KOPT-K1 (cell line): Measurements from ENCODE around the gene ARL15.

ENCODE experiments used
- H3K27ac ChIP-seq: fragments of 200-600 bp; sonication (generic); 2 replicates; pipeline ENCODE4 v1.5.1; 2016; ENCODE audit warnings: antibody characterized with exemption, mild to moderate bottlenecking, low read depth, low read length; ENCODE audit not compliant: poor library complexity, severe bottlenecking
- H3K36me3 ChIP-seq: fragments of 200-600 bp; sonication (generic); 2 replicates; pipeline ENCODE4 v1.5.1; 2017; ENCODE audit warnings: antibody characterized with exemption, mild to moderate bottlenecking, low read length, moderate library complexity; ENCODE audit not compliant: insufficient read depth
- H3K9me3 ChIP-seq: fragments of 200-600 bp; sonication (generic); 2 replicates; pipeline ENCODE4 v1.5.1; 2017; ENCODE audit warnings: antibody characterized with exemption, low read length, mild to moderate bottlenecking; ENCODE audit not compliant: insufficient read depth, poor library complexity, severe bottlenecking

The ARL15 gene

GRCh38 chr5:54224103-54224826, 86.1 kb downstream of the ARL15 start:
- Histone ChIP-seq H3K27ac (no peak overlapping the region), H3K9me3 (no peaks in the 10 kb centered on the region), H3K36me3 (no peaks in the 10 kb centered on the region)

- Histone ChIP-seq H3K9me3 (no peaks in the 10 kb centered on the region), H3K27ac (no peak overlapping the region), H3K36me3 (no peaks in the 10 kb centered on the region)
Observed at GRCh38 chr5:54222336-54222735, 88.0 kb downstream of the ARL15 start.

DNA sequence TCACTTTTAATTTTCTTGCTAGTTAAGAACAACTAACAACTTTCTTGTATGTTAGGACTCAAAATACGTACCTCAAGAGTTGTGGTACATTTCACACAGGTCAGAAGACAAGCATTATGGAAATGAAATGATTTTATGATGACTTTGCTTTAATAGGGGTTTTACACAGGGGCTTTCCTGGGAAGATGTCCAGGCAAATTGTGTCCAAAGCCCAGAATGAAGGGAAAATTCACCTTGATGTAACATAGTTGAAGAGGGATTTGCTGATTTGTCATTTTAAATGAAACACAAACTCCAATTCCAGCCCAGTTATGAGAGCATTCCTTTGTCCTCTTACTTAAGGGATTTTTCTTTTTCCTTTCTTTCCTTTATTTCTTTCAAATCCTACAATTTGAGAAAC, 89.2 kb downstream of the ARL15 start:
- Histone ChIP-seq H3K9me3 (no peaks in the 10 kb centered on the region), H3K36me3 (no peaks in the 10 kb centered on the region)

GRCh38 chr5:54220230-54221040, 89.9 kb downstream of the ARL15 start:
- Histone ChIP-seq H3K27ac (no peak overlapping the region), H3K9me3 (no peaks in the 10 kb centered on the region), H3K36me3 (no peaks in the 10 kb centered on the region)

More for the DNA sequence above, 89.2 kb downstream of the ARL15 start:
- no peak overlapping the region for H3K27ac ChIP-seq

DNA sequence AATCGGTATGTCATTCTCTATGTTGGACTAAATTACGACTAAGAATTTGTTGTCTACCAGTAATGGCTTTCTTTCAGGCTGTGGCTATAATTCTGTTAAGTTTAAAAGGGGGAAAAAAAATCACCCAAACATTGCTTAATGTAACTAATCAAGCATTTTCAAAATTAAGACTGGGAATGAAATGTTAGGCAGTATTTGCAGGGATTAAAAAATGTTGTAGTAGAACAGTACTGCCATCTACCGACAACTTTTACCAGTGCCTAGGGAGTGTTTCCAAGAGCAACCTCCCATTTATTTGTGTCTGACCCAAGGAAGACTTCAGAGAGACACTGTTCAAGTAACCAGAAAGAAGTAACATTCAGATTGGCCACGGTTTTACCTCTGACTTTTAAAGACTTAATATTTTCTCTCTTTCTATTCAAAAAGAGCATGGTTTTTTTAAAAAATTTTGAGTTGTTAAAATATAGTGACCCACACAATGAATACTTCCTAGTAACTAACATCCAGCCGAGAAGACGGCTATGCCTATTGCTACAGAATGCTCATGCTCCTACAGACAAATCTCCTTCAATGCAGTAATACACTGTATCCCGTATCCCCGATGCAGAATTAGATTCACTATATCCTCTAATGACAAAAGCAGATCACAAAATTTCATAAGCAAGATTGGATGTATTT, 92.4 kb downstream of the ARL15 start:
- Histone ChIP-seq H3K27ac (no peak overlapping the region), H3K36me3 (no peaks in the 10 kb centered on the region), H3K9me3 (no peaks in the 10 kb centered on the region)

DNA sequence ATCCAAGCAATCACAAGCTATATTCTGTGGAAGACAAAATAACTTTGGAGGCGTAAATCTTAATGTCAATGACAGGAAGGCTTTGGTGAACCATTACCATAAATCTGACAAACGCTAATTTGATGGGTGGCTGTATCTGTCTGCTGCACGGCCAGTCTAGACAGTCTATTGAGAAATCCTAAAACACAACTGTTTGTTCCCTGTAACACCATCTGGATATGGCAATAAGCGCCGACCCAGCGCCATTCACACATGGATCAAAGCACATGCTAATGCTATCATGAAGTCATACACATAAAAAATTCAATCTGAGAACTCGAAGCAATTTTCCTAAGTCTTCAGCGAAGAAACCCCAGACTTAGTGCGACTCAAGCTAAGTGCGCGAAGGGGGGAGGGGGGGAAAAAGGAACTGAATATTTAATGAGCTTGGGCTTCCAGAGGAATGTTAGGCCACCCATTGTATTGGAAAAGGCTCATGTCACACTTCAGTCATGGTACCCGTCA, 95.1 kb downstream of the ARL15 start:
- H3K36me3 ChIP-seq = no peaks in the 10 kb centered on the region
- H3K27ac ChIP-seq = no peak overlapping the region
- no peaks in the 10 kb centered on the region for H3K9me3 ChIP-seq

DNA sequence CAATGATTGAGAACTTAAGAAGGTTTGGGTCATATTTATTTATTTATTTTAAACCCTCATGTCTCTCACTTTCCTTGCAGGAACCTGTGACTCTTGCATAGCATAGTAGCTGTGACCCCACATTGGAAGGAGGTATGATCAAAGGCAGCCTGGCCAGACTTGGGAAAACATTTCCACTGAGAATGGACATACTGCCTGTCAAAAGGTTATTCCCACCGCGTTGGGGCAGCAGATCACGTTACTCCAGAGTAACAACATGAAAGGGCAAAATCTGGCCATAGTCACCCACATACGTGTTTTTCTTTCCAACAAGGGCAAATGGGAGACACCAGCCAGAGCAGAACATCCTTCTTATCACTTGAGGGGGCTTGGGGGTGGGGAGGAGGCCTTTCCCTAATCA, 95.7 kb downstream of the ARL15 start:
- H3K27ac ChIP-seq = no peak overlapping the region
- no peaks in the 10 kb centered on the region for H3K36me3 ChIP-seq
- H3K9me3 ChIP-seq = no peaks in the 10 kb centered on the region

- no peaks in the 10 kb centered on the region for H3K9me3 ChIP-seq
- no peak overlapping the region for H3K27ac ChIP-seq
- H3K36me3 ChIP-seq = no peaks in the 10 kb centered on the region
Observed at GRCh38 chr5:54212331-54212730, 98.0 kb downstream of the ARL15 start.

DNA sequence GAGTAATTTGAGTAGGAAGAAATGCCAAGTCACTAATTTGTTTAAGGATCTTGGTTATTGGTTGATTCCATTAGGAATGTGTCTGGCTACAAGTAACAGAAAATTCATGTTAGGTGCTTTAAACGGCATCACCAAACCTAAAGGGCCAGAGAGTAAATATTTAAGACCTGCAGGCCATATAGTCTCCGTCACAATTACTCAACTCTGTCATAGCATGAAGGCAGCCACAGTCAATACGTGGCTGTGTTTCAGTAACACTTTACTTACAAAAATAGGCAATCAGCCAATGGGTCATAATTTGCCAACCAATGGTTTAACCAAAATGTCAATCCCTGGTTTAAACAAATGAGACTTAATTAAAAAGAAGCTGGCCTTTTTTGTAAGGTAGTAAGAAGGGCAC, 98.5 kb downstream of the ARL15 start:
- H3K36me3 ChIP-seq = no peaks in the 10 kb centered on the region
- no peak overlapping the region for H3K27ac ChIP-seq
- H3K9me3 ChIP-seq = no peaks in the 10 kb centered on the region

DNA sequence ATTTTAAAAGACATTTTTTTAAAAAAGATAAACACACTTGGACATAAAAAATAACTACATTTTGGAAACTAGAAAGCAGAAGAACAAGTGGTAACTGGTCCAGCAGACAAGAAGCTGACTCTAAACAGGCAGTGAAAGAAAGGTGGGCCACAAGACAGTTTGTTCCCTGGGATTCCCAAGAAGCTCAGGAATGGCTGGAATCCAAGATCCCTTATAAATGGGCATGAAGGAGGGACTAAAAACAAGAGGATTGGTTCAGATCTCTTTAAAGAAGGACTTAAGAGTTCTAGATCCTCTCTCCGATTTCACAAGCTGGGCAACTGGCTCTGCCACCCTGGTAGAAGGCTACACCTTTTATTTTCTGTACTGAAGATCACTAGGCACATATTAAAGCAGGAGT, 102.8 kb downstream of the ARL15 start:
- no peaks in the 10 kb centered on the region for H3K9me3 ChIP-seq
- H3K27ac ChIP-seq = no peak overlapping the region
- no peaks in the 10 kb centered on the region for H3K36me3 ChIP-seq

DNA sequence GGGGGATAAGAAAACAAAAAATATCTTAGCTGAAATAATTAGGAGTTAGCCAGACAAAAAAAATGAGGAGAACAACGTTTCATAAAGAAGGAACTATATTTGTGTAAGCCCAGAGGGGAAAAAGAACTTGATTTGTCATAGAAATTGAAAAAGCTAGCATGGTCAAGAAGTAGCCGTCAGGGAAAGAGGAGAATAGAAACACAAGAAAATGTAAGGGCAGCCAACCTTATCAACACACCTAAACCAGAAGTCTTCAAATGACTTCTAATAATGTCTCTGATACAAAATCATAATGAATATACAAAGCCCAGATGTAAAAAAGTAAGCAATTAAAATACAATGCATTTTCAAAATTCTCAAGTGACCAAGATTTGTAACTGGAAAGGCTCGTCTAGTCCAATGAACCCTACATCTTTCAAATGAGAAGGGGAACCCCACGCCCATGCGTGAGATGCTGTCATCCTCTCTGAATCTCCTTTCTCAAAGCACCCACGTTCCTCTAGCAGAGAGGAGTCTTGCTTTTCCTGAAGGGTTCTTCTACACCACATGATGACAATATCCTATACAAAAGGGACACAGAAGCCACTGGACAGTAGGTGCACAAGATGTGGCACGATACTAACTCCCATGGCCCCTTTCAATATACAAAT, 103.7 kb downstream of the ARL15 start:
- no peaks in the 10 kb centered on the region for H3K36me3 ChIP-seq
- H3K9me3 ChIP-seq = no peaks in the 10 kb centered on the region
- no peak overlapping the region for H3K27ac ChIP-seq

- Histone ChIP-seq H3K36me3 (no peaks in the 10 kb centered on the region), H3K27ac (no peak overlapping the region), H3K9me3 (no peaks in the 10 kb centered on the region)
Observed at GRCh38 chr5:54205918-54206317, 104.5 kb downstream of the ARL15 start.

GRCh38 chr5:54205453-54205852, 104.9 kb downstream of the ARL15 start:
- Histone ChIP-seq H3K9me3 (no peaks in the 10 kb centered on the region), H3K36me3 (no peaks in the 10 kb centered on the region), H3K27ac (no peak overlapping the region)

- H3K9me3 ChIP-seq = no peaks in the 10 kb centered on the region
Observed at GRCh38 chr5:54197018-54197417, 113.4 kb downstream of the ARL15 start.

GRCh38 chr5:54195701-54196100, 114.7 kb downstream of the ARL15 start:
- Histone ChIP-seq H3K27ac (no peak overlapping the region), H3K36me3 (no peaks in the 10 kb centered on the region), H3K9me3 (no peaks in the 10 kb centered on the region)

More at GRCh38 chr5:54197018-54197417, 113.4 kb downstream of the ARL15 start:
- no peak overlapping the region for H3K27ac ChIP-seq
- H3K36me3 ChIP-seq = no peaks in the 10 kb centered on the region
